Upper lobe of left lung (tissue), 6 donors: Measurements from ENCODE around the gene GATAD2B. TPM values are rescaled to one million over a fixed set of nuclear protein-coding genes. Genes with fewer than 3 reads are reported as not detected.

Experiments used
- ATAC-seq, 2 donors: fragments of 200-7000 bp; cut with Tn5 transposase; one replicate each; pipeline ENCODE4 v1.9.1; 2022; ENCODE audit warnings: mild to moderate bottlenecking in 2 of 2, moderate library complexity in 2 of 2; ENCODE audit not compliant: low FRiP score in 2 of 2
- DNase-seq, 2 donors: peaks; one replicate each; pipeline ENCODE4 v3.0.0-alpha.2; 2019 to 2020
- H3K27ac ChIP-seq, 4 donors: fragments of 200-600 bp; sonication (generic); one replicate each; pipeline ENCODE4 v1.5.1; 2016 to 2019
- H3K27me3 ChIP-seq, 4 donors: fragments of 200-600 bp; sonication (generic); one replicate each; pipeline ENCODE4 v1.5.1; 2017 to 2019
- H3K36me3 ChIP-seq, 4 donors: fragments of 200-600 bp; sonication (generic); one replicate each; pipeline ENCODE4 v1.5.1; 2016 to 2019
- H3K4me1 ChIP-seq, 4 donors: fragments of 200-600 bp; sonication (generic); one replicate each; pipeline ENCODE4 v1.5.1; 2018 to 2019
- H3K4me3 ChIP-seq, 4 donors: fragments of 200-600 bp; sonication (generic); one replicate each; pipeline ENCODE4 v1.5.1; 2017 to 2019; ENCODE audit warnings: mild to moderate bottlenecking in 2 of 4, moderate library complexity in 1 of 4
- H3K9me3 ChIP-seq, 4 donors: fragments of 200-600 bp; sonication (generic); one replicate each; pipeline ENCODE4 v1.5.1; 2018 to 2019
- EP300 ChIP-seq, 4 donors: sonication (generic); formaldehyde crosslinking; IDR thresholded peaks; one replicate each; pipeline ENCODE4 v1.5.1; 2017; ENCODE audit warnings: antibody characterized with exemption in 4 of 4, control low read depth in 2 of 4
- POLR2A ChIP-seq, 4 donors: fragments of 450-650 bp; IDR thresholded peaks; one replicate each; pipeline ENCODE4 v1.5.1; 2016 to 2017; ENCODE audit warnings: antibody characterized with exemption in 4 of 4, mild to moderate bottlenecking in 2 of 4
- POLR2AphosphoS5 ChIP-seq, 2 donors: sonication (generic); formaldehyde crosslinking; IDR thresholded peaks; one replicate each; pipeline ENCODE4 v1.5.1; 2017; ENCODE audit warnings: antibody characterized with exemption in 2 of 2
- WGBS, 2 donors: methylation state at CpG; one replicate each; pipeline ENCODE4 v1.1.5; 2017 to 2018; 5-methylcytosine and 5-hydroxymethylcytosine counted together
- total RNA-seq, 6 donors: library from RNA; depleted of rRNA in 4 of 6; stranded (reverse); fragments of >200 nt in 4 of 6; gene quantifications; one replicate each; pipeline versions ENCODE4 v1.1.0 to v1.2.1, GENCODE V29; 2016 to 2021
- TF ChIP-seq, protein P1 (sequence below), 6 experiments: fragments of 450-650 bp in 4 of 6; fragments of 200-600 bp in 2 of 6; sonication (generic) in 2 of 6; IDR thresholded peaks; one replicate each; pipeline ENCODE4 v1.5.1; 2016 to 2019; ENCODE audit warnings: antibody characterized with exemption in 6 of 6
- donor health status: DM: no; HTN: no; CAD: no; lungs with moderate emphysema.
- donor health status: DM: no; HTN: yes; CAD: no; lungs with severe emphysema.

GATAD2B gene
- total RNA-seq, 6 donors from 2014 or later, result 16.0 to 50.3 (median 37.8) TPM

DNA sequence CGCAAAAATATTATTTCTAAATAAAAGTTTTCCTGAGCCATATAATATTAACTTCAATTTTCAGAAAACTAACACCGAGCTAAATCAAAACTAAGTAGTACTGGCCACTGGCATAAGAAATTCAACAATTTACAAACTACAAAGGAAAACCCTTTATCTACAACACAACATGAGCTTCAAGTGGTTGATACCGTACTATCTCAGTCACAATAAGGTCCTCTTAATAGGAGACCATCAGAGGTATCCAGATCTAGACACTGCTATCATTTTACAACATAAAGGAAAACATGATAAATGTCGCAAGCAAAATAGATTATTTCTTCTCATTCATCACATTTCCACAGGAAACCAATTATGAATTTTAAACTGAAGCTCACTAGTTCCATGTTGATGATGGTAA lies 39.5 kb downstream of the GATAD2B start:
- Histone ChIP-seq H3K36me3 (no peaks in the 10 kb centered on the region), H3K27ac (no peak overlapping the region), H3K27me3 (no peaks in the 10 kb centered on the region), H3K4me1 (peaks cover 31 to 37% (median 32%) of the 10 kb centered on the region in 4 donors), H3K4me3 (no peak overlapping the region), H3K9me3 (no peaks in the 10 kb centered on the region)
- no peak for DNase-seq
- TF ChIP-seq POLR2A (IDR thresholded peaks at IDR 0.05) (no peak), EP300 (IDR thresholded peaks at IDR 0.05) (no peak), POLR2AphosphoS5 (IDR thresholded peaks at IDR 0.05) (no peak)
- TF ChIP-seq, protein P1, sequence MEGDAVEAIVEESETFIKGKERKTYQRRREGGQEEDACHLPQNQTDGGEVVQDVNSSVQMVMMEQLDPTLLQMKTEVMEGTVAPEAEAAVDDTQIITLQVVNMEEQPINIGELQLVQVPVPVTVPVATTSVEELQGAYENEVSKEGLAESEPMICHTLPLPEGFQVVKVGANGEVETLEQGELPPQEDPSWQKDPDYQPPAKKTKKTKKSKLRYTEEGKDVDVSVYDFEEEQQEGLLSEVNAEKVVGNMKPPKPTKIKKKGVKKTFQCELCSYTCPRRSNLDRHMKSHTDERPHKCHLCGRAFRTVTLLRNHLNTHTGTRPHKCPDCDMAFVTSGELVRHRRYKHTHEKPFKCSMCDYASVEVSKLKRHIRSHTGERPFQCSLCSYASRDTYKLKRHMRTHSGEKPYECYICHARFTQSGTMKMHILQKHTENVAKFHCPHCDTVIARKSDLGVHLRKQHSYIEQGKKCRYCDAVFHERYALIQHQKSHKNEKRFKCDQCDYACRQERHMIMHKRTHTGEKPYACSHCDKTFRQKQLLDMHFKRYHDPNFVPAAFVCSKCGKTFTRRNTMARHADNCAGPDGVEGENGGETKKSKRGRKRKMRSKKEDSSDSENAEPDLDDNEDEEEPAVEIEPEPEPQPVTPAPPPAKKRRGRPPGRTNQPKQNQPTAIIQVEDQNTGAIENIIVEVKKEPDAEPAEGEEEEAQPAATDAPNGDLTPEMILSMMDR (IDR thresholded peaks at IDR 0.05), result no peak
- WGBS, 2 donors, result 93 to 94% methylated on average over 4 of the region's 4 CpGs
- ATAC-seq, result no peak

DNA sequence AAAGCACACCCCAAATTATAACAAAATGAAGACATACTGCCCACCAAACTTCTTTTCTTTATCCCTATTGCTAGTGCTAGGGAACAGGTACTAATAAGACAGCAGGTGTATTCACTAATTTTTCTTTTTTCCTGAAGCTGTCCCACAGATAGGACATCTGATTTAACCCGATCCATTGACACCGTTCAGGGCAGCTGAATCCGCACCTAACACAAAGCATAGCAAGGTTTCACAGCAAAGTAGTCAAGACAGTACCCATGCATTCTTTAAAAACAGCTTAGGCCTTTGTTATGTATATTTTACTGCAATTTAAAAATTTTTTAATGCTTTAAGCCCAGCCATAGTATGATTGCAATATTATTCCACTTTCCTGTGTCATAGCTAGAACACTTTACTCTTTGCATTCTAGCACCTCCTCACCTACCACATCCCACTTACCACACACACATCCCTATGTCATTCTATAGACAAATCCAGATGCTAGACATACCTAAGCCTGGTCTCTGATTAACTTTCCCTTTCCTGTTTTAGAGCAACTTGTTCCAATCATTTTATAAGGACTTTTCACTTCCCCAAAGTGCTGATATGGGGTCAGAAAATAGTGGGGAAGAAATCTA lies 40.4 kb downstream of the GATAD2B start:
- Histone ChIP-seq H3K4me3 (no peak overlapping the region), H3K9me3 (no peaks in the 10 kb centered on the region), H3K36me3 (no peaks in the 10 kb centered on the region), H3K27me3 (no peaks in the 10 kb centered on the region), H3K27ac (no peak overlapping the region), H3K4me1 (peaks cover 22 to 29% (median 26%) of the 10 kb centered on the region in 4 donors)
- ATAC-seq (no peak), DNase-seq (no peak)
- no peak for TF ChIP-seq POLR2A (IDR thresholded peaks at IDR 0.05)
- TF ChIP-seq EP300 (IDR thresholded peaks at IDR 0.05), result no peak
- TF ChIP-seq, protein P1 (IDR thresholded peaks at IDR 0.05), result no peak
- TF ChIP-seq POLR2AphosphoS5 (IDR thresholded peaks at IDR 0.05), result no peak
- 75 to 87% methylated on average over 3 of the region's 3 CpGs for WGBS, 2 donors

DNA sequence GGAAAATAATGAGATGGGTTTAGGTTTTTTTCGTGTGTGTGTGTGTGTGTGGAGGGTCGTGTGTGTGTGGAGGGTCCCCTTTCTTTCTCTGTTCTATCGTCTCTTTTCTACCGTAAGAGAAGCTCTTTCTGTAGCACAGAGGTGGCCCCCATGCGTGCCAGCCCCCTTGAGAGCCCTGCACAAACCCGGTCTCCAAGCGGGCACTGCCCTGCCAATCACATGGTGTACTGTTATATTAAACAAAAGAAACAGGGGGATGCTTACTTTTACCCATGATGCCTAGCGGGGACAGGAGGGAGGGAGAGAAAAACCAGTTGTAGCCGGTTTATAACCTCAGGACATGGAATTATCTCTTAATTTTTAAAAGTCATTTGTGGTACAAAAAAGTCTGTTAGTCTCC lies 41.0 kb downstream of the GATAD2B start:
- DNase-seq, result no peak
- TF ChIP-seq POLR2AphosphoS5 (IDR thresholded peaks at IDR 0.05) (no peak), EP300 (IDR thresholded peaks at IDR 0.05) (no peak), POLR2A (IDR thresholded peaks at IDR 0.05) (no peak)
- TF ChIP-seq, protein P1 (IDR thresholded peaks at IDR 0.05), result no peak
- Histone ChIP-seq H3K36me3 (no peaks in the 10 kb centered on the region), H3K9me3 (no peaks in the 10 kb centered on the region), H3K4me1 (peaks cover 18 to 27% (median 25%) of the 10 kb centered on the region in 4 donors), H3K27ac (peak overlapping the region in 3 of 4 donors; percentile 0 to 51 (median 42)), H3K27me3 (no peaks in the 10 kb centered on the region), H3K4me3 (peak overlapping the region in 1 of 4 donors; percentile 7)
- ATAC-seq, result no peak
- 24 to 45% methylated on average over 9 of the region's 9 CpGs for WGBS, 2 donors

DNA sequence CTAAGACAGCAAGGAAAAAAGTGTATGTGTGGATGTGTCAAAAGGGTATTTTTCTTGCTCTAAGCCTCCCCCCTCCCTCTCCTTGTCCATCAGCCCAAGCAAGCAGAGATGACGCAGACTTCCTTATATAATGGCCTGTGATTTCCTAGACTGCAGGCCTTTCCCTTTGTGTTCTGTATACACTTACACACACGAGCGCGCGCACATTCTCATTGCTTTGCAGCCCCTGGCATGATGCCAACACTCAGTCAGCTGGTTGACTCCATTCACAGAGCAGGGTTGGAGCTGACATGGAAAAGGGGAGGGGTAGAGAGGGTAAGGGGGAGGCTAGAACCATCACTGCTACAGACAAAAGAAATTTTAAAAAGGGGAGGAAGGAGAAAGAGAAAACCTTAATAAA lies 41.8 kb downstream of the GATAD2B start:
- peak overlapping the region in 1 of 4 donors; percentile 7 for H3K4me3 ChIP-seq
- TF ChIP-seq POLR2AphosphoS5 (IDR thresholded peaks at IDR 0.05) (peak; percentile 71 to 80), EP300 (IDR thresholded peaks at IDR 0.05) (peak in 1 of 4 donors; percentile 33), POLR2A (IDR thresholded peaks at IDR 0.05) (no peak)
- TF ChIP-seq, protein P1 (IDR thresholded peaks at IDR 0.05), result no peak

DNA sequence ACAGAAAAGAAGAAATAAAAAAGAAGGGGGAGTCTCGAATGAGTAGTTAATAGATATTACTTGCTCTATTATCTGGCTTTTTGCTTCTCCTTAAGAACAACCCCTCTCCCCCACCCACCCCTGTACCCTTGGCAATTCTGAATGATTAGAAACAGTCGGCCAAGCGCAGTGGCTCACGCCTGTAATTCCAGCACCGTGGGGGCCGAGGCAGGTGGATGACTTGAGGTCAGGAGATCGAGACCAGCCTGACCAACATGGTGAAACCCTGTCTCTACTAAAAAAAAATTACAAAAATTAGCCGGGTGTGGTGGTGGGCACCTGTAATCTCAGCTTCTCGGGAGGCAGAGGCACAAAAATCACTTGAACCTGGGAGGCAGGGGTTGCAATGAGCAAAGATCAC lies 42.7 kb downstream of the GATAD2B start:
- H3K9me3 ChIP-seq, result no peaks in the 10 kb centered on the region
- H3K27ac ChIP-seq, result peak overlapping the region in 3 of 4 donors; percentile 18 to 58 (median 42)
- H3K4me1 ChIP-seq, result peaks cover 18 to 33% (median 25%) of the 10 kb centered on the region in 4 donors
- H3K4me3 ChIP-seq, result no peak overlapping the region
- no peaks in the 10 kb centered on the region for H3K36me3 ChIP-seq
- TF ChIP-seq EP300 (IDR thresholded peaks at IDR 0.05) (no peak), POLR2A (IDR thresholded peaks at IDR 0.05) (no peak), POLR2AphosphoS5 (IDR thresholded peaks at IDR 0.05) (no peak)
- TF ChIP-seq, protein P1 (IDR thresholded peaks at IDR 0.05), result no peak
- ATAC-seq (no peak), DNase-seq (no peak)
- WGBS, 2 donors, result 91 to 96% methylated on average over 9 of the region's 9 CpGs
- H3K27me3 ChIP-seq, result no peaks in the 10 kb centered on the region

More for the DNA sequence above, 41.8 kb downstream of the GATAD2B start:
- H3K36me3 ChIP-seq, result no peaks in the 10 kb centered on the region
- peaks cover 18 to 27% (median 25%) of the 10 kb centered on the region in 4 donors for H3K4me1 ChIP-seq
- no peaks in the 10 kb centered on the region for H3K9me3 ChIP-seq
- DNase-seq, result peak in 1 of 2 donors; percentile 86
- H3K27me3 ChIP-seq, result no peaks in the 10 kb centered on the region
- 3 to 5% methylated on average over 5 of the region's 5 CpGs for WGBS, 2 donors
- H3K27ac ChIP-seq, result peak overlapping the region in 3 of 4 donors; percentile 0 to 58 (median 42)
- peak; percentile 86 to 90 for ATAC-seq
